Measurements from ENCODE around the gene NKX3-2.

- TF ChIP-seq CTCF (IDR thresholded peaks at IDR 0.05) (no peak), POLR2A (IDR thresholded peaks at IDR 0.05) (no peak)
Observed at GRCh38 chr4:13553081-13553480, 8.8 kb upstream of the NKX3-2 start.
